ENCODE results near the gene ATG2B. TPM values are rescaled to one million over a fixed set of nuclear protein-coding genes. Genes with fewer than 3 reads are reported as not detected.

ATG2B gene
- total and polyA plus RNA-seq, 9 of the 15 experiments (the other 6 are each of a cell fraction or from before 2014, with no cell fraction given): 0.83 to 12.9 (median 8.7) TPM

- TF ChIP-seq POLR3A (IDR thresholded peaks at IDR 0.05; ENCODE audit: borderline replicate concordance, extremely low read depth, insufficient read depth, insufficient read length): no peak
- TF ChIP-seq GABPB1 (CRISPR knock-in tag; IDR thresholded peaks at IDR 0.05): peak; percentile 90
- no peak for TF ChIP-seq PURB (CRISPR knock-in tag; IDR thresholded peaks at IDR 0.05; ENCODE audit: low read depth)
- no peak for TF ChIP-seq PYGO2 (tag; IDR thresholded peaks at IDR 0.05)
- no peak for TF ChIP-seq MCM7 (IDR thresholded peaks at IDR 0.05)
- TF ChIP-seq KAT7 (CRISPR knock-in tag; IDR thresholded peaks at IDR 0.05; ENCODE audit: borderline replicate concordance): no peak
- TF ChIP-seq ETV6 (IDR thresholded peaks at IDR 0.05; ENCODE audit: borderline replicate concordance in 1 of 2, low read depth in 2 of 2, low read length in 1 of 2): no peak
- TF ChIP-seq ETV6 (CRISPR knock-in tag; IDR thresholded peaks at IDR 0.05; ENCODE audit: borderline replicate concordance): no peak
- TF ChIP-seq PHF8 (IDR thresholded peaks at IDR 0.05; ENCODE audit: borderline replicate concordance, low read length): peak; percentile 75; the same call in 1 of the 2 replicates
- TF ChIP-seq SAP30 (IDR thresholded peaks at IDR 0.05; ENCODE audit: borderline replicate concordance, insufficient read depth, low read depth, low read length, poor library complexity, severe bottlenecking): no peak
- TF ChIP-seq SP1 (CRISPR knock-in tag; IDR thresholded peaks at IDR 0.05): no peak
- peak; percentile 24; the same call in 1 of the 2 replicates for TF ChIP-seq ATF7 (IDR thresholded peaks at IDR 0.05)
- no peak for TF ChIP-seq ZNF408 (CRISPR knock-in tag; IDR thresholded peaks at IDR 0.05; ENCODE audit: low read depth)
- TF ChIP-seq KHSRP (IDR thresholded peaks at IDR 0.05): no peak
- TF ChIP-seq MTA1 (IDR thresholded peaks at IDR 0.05; ENCODE audit: borderline replicate concordance): 0 out of 2 replicates have a peak, but pooled peaks have one; percentile 32
- no peak for TF ChIP-seq ZC3H8 (IDR thresholded peaks at IDR 0.05)
- no peak for TF ChIP-seq JUNB (CRISPR knock-in tag; conservative IDR thresholded peaks at IDR 0.05)
- TF ChIP-seq ZNF274 (IDR thresholded peaks at IDR 0.05; ENCODE audit: borderline replicate concordance, low read depth, low read length): no peak
Measured at GRCh38 chr14:96362965-96363750, at the start of gene ATG2B, which contains the start of gene GSKIP (continued).
